Esophagus squamous epithelium (tissue), 5 donors: ENCODE results near the gene MYORG. TPM values are rescaled to one million over a fixed set of nuclear protein-coding genes. Genes with fewer than 3 reads are reported as not detected.

Experiments
- DNase-seq: peaks from one replicate; lab custom pipeline; 2025; lab: John Stamatoyannopoulos, UW
- H3K27ac ChIP-seq, 4 donors: fragments of 200-600 bp; sonication (generic); one replicate each; pipeline ENCODE4 v1.5.1; 2016 to 2019; ENCODE audit warnings: mild to moderate bottlenecking in 1 of 4
- H3K27me3 ChIP-seq, 4 donors: fragments of 200-600 bp; sonication (generic); 1 replicate in 3 of 4; 2 replicates in 1 of 4; pipeline versions ENCODE4 v1.5.1 to v1.6.0; 2017 to 2021; ENCODE audit warnings: antibody characterized with exemption in 1 of 4
- H3K36me3 ChIP-seq, 3 donors: fragments of 200-600 bp; sonication (generic); one replicate each; pipeline ENCODE4 v1.5.1; 2016 to 2019
- H3K4me1 ChIP-seq, 3 donors: fragments of 200-600 bp; sonication (generic); one replicate each; pipeline ENCODE4 v1.5.1; 2017 to 2019
- H3K4me3 ChIP-seq, 4 donors: fragments of 200-600 bp; sonication (generic); 1 replicate in 3 of 4; 2 replicates in 1 of 4; pipeline ENCODE4 v1.5.1; 2016 to 2019; ENCODE audit warnings: mild to moderate bottlenecking in 2 of 4, moderate library complexity in 1 of 4
- H3K9me3 ChIP-seq, 3 donors: fragments of 200-600 bp; sonication (generic); one replicate each; pipeline ENCODE4 v1.5.1; 2016 to 2019
- CTCF ChIP-seq, 6 experiments: fragments of 450-650 bp in 4 of 6; fragments of 200-600 bp in 2 of 6; sonication (generic) in 2 of 6; IDR thresholded peaks; one replicate each; pipeline ENCODE4 v1.5.1; 2016 to 2019; ENCODE audit warnings: antibody characterized with exemption in 6 of 6, mild to moderate bottlenecking in 4 of 6, moderate library complexity in 4 of 6
- POLR2A ChIP-seq, 4 donors: fragments of 450-650 bp; IDR thresholded peaks; one replicate each; pipeline ENCODE4 v1.6.1; 2017; ENCODE audit warnings: antibody characterized with exemption in 4 of 4, mild to moderate bottlenecking in 4 of 4, moderate library complexity in 3 of 4
- WGBS, 2 donors: methylation state at CpG; one replicate each; pipeline ENCODE4 v1.1.5; 2018; 5-methylcytosine and 5-hydroxymethylcytosine counted together
- intact Hi-C: fragments of 100-400 bp; cut with DNase I; formaldehyde crosslinking; loops from one replicate; pipeline ENCODE4 v1.15.0; 2022
- total RNA-seq, 4 donors: library from RNA; depleted of rRNA; stranded (reverse); fragments of >200 nt; gene quantifications; one replicate each; pipeline ENCODE4 v1.1.0, GENCODE V29; 2016
- donor health status: DM: yes; HTN: yes; CAD: no.

Gene MYORG
- total RNA-seq, 4 donors from 2014 or later, result 5.3 to 8.8 (median 5.4) TPM

- no peaks in the 10 kb centered on the region for H3K27me3 ChIP-seq
- peaks cover 17 to 21% (median 19%) of the 10 kb centered on the region in 3 donors for H3K4me1 ChIP-seq
- no peak for TF ChIP-seq CTCF (IDR thresholded peaks at IDR 0.05)
- no peak for TF ChIP-seq POLR2A (IDR thresholded peaks at IDR 0.05)
- no peak overlapping the region for H3K27ac ChIP-seq
- 76 to 78% methylated on average over 6 to 7 of the region's 7 CpGs for WGBS, 2 donors
- H3K4me3 ChIP-seq, result no peak overlapping the region
- H3K9me3 ChIP-seq, result no peaks in the 10 kb centered on the region
- H3K36me3 ChIP-seq, result no peaks in the 10 kb centered on the region
- intact Hi-C loops, result no loop called here
- DNase-seq, result no peak
These were observed 7.9 kb upstream of the MYORG start for GRCh38 chr9:34384368-34385165.

- DNase-seq, result no peak
These were observed 7.2 kb upstream of the MYORG start for GRCh38 chr9:34383904-34384303.

GRCh38 chr9:34382879-34383278 is 6.2 kb upstream of the MYORG start:
- Histone ChIP-seq H3K9me3 (no peaks in the 10 kb centered on the region), H3K4me3 (no peak overlapping the region), H3K27ac (no peak overlapping the region), H3K4me1 (peaks cover 18 to 28% (median 19%) of the 10 kb centered on the region in 3 donors), H3K27me3 (no peaks in the 10 kb centered on the region), H3K36me3 (no peaks in the 10 kb centered on the region)
- intact Hi-C loops, result no loop called here
- TF ChIP-seq POLR2A (IDR thresholded peaks at IDR 0.05) (no peak), CTCF (IDR thresholded peaks at IDR 0.05) (no peak)
- DNase-seq, result no peak
- 74 to 85% methylated on average over 3 of the region's 3 CpGs for WGBS, 2 donors

More at GRCh38 chr9:34383904-34384303, 7.2 kb upstream of the MYORG start:
- intact Hi-C loops, result no loop called here
- H3K4me3 ChIP-seq, result no peak overlapping the region
- 84 to 92% methylated on average over 4 of the region's 4 CpGs for WGBS, 2 donors
- peaks cover 18 to 27% (median 19%) of the 10 kb centered on the region in 3 donors for H3K4me1 ChIP-seq
- H3K36me3 ChIP-seq, result no peaks in the 10 kb centered on the region
- no peaks in the 10 kb centered on the region for H3K9me3 ChIP-seq
- H3K27ac ChIP-seq, result no peak overlapping the region
- TF ChIP-seq CTCF (IDR thresholded peaks at IDR 0.05), result no peak
- no peak for TF ChIP-seq POLR2A (IDR thresholded peaks at IDR 0.05)
- H3K27me3 ChIP-seq, result no peaks in the 10 kb centered on the region

DNA sequence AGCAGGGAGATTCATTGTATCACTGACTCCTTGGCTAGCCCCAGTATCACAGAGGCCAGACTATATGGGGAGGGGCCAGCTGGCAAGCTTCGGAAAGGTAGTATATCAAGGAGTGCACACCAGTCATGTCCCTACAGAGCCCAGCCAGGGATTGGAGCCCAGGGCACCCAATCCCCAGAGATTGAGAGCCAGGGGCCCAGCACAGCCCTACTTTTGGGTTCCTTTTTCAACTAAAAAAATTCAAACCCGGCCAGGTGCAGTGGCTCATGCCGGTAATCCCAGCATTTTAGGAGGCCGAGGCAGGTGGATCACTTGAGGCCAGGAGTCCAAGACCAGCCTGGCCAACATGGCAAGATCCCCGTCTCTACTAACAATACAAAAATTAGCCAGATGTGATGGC is 5.4 kb upstream of the MYORG start:
- Histone ChIP-seq H3K4me1 (peaks cover 19 to 36% (median 23%) of the 10 kb centered on the region in 3 donors), H3K9me3 (no peaks in the 10 kb centered on the region), H3K36me3 (no peaks in the 10 kb centered on the region), H3K4me3 (no peak overlapping the region), H3K27me3 (no peaks in the 10 kb centered on the region), H3K27ac (no peak overlapping the region)
- intact Hi-C loops, result no loop called here
- TF ChIP-seq CTCF (IDR thresholded peaks at IDR 0.05), result no peak
- no peak for TF ChIP-seq POLR2A (IDR thresholded peaks at IDR 0.05)
- DNase-seq, result no peak
- WGBS, 2 donors, result 79% methylated on average over 4 of the region's 5 CpGs; no CpG with 5 or more reads in 1 of the 2 donors

- H3K27me3 ChIP-seq, result no peaks in the 10 kb centered on the region
- no peaks in the 10 kb centered on the region for H3K36me3 ChIP-seq
- H3K4me3 ChIP-seq, result peak overlapping the region; percentile 30 to 72 (median 56)
- WGBS, 2 donors, result 9 to 45% methylated on average over 7 to 13 of the region's 17 CpGs
- intact Hi-C loops, result no loop called here
- H3K4me1 ChIP-seq, result peaks cover 22 to 40% (median 23%) of the 10 kb centered on the region in 3 donors
- no peaks in the 10 kb centered on the region for H3K9me3 ChIP-seq
- TF ChIP-seq POLR2A (IDR thresholded peaks at IDR 0.05) (no peak), CTCF (IDR thresholded peaks at IDR 0.05) (no peak)
- DNase-seq, result no peak
- H3K27ac ChIP-seq, result peak overlapping the region in 3 of 4 donors; percentile 64 to 76 (median 69)
These were observed 4.6 kb upstream of the MYORG start for GRCh38 chr9:34381323-34381722.
